AG08396 (cell line): ENCODE data around the gene TOP3A.
A peak's percentile ranks its signal among the peaks of the same experiment; 100 is the strongest.
"Not testable (repeated sequence)": the region's sequence is repeated elsewhere in the genome, so short reads cannot be mapped to it uniquely, and the experiment has no call there.

Experiments used
- DNase-seq: peaks from one replicate; pipeline ENCODE4 v3.0.0; 2012; ENCODE audit warnings: low spot score, mixed read lengths

Gene TOP3A

DNA sequence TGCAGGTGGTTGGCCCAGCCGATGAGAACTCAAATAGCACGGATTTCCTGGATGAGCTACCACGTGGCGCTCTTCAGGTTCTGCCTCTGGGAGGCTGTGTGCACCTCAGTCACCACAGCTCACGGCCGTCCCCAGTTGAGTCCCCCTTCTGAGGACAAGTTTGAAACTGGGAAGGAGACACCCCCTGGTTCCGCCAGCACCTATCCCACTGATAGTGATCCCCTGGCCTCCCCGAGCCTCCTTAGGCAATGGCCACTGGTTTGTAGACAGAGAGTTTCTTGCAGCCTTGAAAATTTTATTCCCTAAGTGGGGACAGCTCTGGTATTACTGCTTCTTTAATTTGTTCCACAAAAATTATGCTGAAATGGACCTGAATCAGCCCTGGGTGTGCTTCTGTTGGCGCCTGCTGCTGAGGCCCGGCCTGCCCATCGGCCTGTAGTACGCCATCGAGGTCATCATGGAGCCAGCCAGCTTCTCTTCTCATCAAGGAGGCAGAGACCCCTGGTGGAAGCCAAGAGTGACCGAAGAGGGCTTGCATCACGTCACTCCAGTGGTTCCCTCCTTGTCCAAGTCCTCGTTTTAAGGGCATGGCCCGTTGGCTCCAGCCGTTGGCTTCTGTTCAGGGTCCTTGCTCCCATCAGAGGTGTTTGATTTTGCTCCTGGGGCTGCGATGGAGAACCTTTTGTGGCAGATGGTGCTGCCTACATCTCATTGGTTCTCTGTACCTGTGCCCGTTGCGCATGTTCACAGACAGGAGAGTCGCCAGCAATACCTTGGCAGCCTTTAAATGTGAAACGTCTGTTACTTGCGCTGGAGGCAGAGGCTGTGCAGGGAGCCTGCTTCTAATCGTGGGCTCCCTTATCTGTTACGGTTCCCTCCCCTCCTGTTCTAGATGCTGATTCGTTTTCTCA, 9.6 kb upstream of the TOP3A start:
- DNase-seq: no peak

- DNase-seq: no peak
Observed at GRCh38 chr17:18323507-18324139, 8.8 kb upstream of the TOP3A start.

DNA sequence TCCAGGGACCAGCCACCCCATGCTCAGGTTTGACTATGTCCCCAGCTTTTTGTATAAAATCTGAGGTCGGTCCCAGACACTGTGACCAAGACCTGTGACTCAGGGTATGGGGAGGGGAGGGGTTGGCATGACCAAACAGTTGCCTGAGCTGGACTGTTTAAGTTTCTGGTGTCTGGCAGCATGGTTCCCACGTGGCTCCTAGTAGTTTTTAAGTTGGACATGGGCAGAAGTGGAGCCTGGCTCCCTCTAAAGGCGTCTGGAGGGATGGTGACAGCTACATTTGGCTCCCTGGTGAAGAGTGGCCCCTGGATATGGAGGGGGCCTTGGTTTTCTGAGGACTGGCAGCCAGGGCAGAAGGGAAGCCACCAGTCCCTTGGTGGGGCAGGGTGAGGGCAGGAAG, 8.2 kb upstream of the TOP3A start:
- DNase-seq: peak; percentile 36

- DNase-seq: no peak
Observed at GRCh38 chr17:18322522-18322921, 7.7 kb upstream of the TOP3A start.

DNA sequence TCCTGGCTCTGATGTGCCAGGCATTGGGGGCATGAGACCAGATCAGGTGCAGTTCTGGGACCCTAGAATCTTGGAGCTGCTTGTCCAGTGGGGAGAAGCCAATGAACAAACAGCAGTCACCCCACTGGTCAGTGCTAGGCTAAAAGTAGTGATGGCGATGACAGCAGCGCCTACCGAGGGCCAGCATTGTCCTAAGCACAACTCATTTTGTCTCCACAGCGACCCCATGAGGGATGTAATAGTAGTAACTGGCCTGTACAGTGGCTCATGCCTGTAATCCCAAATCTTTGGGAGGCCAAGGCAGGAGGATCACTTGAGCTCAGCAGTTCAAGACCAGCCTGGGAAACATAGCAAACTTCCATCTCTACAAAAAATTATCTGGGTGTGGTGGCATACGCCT, 6.5 kb upstream of the TOP3A start:
- no peak for DNase-seq

GRCh38 chr17:18320301-18320700, 5.5 kb upstream of the TOP3A start:
- DNase-seq: no peak

DNA sequence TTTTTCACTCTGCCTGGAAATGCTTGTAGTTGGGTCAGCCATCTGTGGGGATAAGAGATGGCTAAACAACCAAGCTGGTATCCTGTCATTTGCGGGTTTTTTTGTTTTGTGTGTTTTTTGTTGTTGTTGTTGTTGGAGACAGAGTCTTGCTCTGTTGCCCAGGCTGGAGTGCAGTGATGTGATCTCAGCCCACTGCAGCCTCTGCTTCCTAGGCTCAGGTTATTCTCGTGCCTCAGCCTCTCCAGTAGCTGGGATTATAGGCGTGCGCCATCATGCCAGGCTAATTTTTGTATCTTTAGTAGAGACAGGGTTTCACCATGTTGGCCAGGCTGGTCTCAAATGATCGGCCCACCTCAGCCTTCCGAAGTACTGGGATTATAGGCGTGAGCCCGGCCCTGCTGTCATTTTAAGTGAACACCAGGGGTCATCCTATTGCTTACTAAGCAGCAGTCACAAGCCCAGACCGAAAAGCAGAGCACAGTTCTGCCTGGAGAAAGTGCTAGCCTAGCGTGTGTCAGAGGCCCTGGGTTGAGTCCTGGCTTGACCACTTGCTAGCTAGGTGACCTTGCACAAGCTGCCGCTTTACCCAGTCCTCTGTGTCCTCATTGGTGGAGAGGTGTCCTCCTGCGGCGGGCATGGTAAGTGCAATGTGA, 4.9 kb upstream of the TOP3A start:
- peak; percentile 52 for DNase-seq

- no peak for DNase-seq
Observed at GRCh38 chr17:18318771-18319450, 4.1 kb upstream of the TOP3A start.

DNA sequence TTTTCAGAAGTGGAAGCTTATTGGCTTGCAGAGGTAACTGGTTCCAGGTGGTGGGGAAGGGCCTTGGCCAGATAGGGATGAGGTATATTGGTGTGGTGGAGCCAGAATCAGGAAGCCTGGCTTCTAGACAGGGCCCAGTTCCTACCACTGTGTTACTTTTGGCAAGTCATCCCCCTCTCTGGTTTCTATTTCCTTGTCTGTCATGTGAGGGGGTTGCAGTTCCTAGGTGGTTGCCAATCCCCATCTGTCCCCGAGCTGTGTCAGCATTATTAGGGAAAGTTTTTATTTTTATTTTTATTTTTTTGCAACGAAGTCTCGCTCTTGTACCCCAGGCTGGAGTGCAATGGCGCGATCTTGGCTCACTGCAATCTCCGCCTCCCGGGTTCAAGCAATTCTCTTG, 3.3 kb upstream of the TOP3A start:
- DNase-seq: no peak

DNA sequence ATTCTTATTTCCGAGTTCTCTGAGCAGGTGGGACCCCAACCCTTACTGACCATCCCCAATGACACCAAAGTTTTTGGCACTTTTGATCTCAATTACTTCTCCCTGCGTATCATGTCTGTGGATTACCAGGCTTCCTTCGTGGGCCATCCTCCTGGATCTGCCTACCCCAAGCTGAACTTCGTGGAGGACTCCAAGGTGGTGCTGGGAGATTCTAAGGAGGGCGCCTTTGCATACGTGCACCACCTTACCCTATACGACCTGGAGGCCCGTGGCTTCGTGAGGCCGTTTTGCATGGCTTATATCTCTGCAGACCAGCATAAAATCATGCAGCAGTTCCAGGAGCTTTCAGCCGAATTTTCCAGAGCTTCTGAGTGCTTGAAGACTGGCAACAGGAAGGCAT, 1.2 kb upstream of the TOP3A start:
- no peak for DNase-seq

- no peak for DNase-seq
Observed at GRCh38 chr17:18315562-18315922, 748 bp upstream of the TOP3A start.

DNA sequence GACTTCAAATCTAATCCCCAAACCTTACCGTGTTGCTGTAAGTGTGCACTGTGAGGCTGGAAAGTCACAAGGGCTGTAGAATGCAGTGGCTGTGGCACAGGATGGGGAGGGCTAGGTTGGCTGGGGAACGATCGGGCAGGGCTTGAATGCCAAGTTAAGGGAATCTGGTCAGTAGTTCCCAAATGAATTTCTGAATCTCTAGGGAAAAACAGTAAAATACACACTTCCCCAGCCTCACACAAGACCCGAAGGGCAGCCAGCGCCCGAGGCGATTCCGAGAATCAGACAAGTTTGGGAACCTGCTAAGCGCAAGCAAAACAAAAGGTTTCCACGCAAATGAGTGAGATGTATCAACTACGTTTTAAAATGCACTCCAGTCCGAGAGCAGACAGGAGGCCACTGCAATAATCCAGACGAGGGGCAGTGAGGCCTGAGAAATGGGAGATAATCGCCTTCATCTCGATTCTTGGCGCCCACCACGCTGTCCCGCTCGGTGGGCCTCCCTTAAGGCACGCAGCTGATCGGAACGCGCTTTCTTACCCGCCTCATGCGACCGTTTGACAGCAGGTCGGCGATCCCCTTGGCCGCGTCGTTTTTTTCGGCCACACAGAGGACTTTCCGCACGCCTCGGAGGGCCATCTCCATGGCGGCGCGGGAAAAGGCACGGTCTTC, 599 bp downstream of the TOP3A start:
- no peak for DNase-seq

- no peak for DNase-seq
Observed at GRCh38 chr17:18309202-18309601, 5.6 kb downstream of the TOP3A start.

DNA sequence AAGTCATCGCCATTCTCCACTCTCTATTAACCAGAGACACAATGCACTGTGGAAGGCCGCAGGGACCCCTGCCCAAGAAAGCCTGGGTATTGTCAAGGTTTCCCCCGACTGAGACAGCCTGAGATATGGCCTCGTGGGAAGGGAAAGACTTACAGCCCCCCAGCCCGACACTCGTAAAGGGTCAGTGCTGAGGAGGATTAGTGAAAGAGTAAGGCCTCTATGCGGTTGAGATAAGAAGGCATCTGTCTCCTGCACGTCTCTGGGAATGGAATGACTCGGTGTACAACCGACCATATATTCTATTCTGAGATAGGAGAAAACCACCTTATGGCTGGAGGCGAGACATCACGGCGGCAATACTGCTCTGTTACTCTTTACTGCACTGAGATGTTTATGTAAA, 11.6 kb downstream of the TOP3A start:
- not testable (repeated sequence) for DNase-seq

DNA sequence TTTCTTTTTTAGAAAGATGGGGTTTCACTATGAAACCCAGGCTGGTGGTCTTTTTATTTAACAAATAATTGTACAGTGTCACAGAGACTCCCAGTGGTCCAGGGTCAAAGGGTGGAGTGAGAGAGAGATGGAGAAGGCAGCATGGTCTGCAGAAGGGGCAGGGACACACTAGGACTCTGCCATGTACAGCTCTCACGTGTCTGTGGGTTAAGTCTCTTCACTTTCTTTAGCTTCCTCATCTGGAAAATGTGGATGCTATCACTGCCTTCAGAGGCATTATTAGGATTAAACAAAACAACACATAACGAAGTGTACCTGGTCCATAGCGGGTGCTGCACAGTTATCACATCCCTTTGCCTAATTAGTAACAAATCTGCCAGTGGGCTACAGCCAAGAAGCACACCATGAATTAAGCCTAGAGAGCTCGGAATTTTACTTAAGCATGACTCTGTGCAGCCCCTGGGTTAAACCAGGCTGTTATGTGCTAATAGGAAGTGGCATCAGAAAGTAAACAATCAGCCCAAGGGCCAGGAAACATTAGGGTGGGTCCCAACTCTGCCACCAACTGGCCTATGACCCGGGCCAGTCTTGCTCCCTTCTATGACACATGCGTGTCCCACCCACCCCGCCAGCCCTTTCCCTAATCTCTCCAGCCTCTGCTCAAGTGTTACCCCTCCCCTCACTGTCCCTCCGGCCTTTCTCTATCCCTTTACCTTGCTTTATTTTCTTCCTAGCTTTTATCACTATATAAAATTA, 13.9 kb downstream of the TOP3A start:
- no peak for DNase-seq

- not testable (repeated sequence) for DNase-seq
Observed at GRCh38 chr17:18298061-18298460, 16.7 kb downstream of the TOP3A start.

GRCh38 chr17:18291718-18292540, 22.9 kb downstream of the TOP3A start:
- no peak for DNase-seq

GRCh38 chr17:18285296-18285695, 29.5 kb downstream of the TOP3A start:
- no peak for DNase-seq

- DNase-seq: no peak
Observed at GRCh38 chr17:18281788-18282187, 33.0 kb downstream of the TOP3A start.

DNA sequence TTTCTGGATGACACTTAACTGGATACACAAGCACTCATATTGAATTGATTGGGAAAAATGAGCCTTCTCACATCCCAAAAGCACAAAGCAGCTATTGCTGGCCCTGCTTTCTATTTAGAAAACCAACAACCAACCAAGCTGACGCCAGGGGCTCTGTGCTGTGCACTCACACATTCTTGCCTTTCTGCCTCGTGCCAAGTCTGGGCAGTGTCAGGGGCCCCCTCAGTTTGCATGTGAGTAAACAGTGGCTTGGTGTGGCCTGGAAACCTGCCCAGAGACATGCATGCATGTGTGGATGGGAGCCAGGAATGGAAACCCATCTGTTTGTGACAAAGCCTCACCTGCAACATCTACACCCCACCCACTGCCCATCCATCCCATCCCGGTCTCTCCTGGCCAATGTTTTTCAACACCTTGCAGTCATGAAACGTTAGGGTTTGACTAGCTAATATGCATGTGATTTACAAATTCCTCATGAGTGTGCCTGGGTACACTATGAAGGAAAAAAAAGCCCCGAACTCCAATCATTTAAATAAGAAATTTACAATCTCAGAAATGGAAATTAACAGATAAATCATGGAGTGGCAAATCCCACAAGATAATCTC, 33.9 kb downstream of the TOP3A start:
- DNase-seq: peak; percentile 45
